ENCODE results near the gene QKI.

DNA sequence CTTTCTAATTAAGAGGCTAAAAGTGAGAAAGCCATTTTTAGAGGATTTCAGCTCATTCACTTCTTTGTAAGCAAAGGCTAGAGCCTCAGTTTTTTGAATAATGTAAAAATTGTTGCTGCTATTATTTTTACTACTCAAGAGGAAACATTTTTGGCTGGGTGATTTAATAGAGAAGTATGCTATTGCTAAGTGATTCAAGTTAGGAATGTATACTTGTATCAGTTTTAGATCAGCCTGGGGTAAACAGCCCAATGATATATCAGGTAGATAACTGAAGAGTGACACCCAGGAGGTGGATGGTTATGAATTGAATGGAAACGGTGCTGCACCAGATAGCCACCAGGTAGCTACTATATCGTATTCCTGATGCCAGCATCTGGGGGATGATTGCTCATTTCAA is 9.2 kb downstream of the QKI start:
- TF ChIP-seq, protein P1, sequence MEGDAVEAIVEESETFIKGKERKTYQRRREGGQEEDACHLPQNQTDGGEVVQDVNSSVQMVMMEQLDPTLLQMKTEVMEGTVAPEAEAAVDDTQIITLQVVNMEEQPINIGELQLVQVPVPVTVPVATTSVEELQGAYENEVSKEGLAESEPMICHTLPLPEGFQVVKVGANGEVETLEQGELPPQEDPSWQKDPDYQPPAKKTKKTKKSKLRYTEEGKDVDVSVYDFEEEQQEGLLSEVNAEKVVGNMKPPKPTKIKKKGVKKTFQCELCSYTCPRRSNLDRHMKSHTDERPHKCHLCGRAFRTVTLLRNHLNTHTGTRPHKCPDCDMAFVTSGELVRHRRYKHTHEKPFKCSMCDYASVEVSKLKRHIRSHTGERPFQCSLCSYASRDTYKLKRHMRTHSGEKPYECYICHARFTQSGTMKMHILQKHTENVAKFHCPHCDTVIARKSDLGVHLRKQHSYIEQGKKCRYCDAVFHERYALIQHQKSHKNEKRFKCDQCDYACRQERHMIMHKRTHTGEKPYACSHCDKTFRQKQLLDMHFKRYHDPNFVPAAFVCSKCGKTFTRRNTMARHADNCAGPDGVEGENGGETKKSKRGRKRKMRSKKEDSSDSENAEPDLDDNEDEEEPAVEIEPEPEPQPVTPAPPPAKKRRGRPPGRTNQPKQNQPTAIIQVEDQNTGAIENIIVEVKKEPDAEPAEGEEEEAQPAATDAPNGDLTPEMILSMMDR (IDR thresholded peaks at IDR 0.05) = no peak
- no peak for TF ChIP-seq POLR2A (IDR thresholded peaks at IDR 0.05)
